HepG2 (cell line): ENCODE results near the gene PNKD. TPM values are rescaled to one million over a fixed set of nuclear protein-coding genes. Genes with fewer than 3 reads are reported as not detected.

Source experiments
- AHDC1 ChIP-seq: sonication (generic); formaldehyde crosslinking; IDR thresholded peaks from 2 replicates; pipeline ENCODE4 v1.5.1; 2020; ENCODE audit warnings: mild to moderate bottlenecking, missing genetic modification reagents, borderline replicate concordance
- ARID2 ChIP-seq: sonication (generic); formaldehyde crosslinking; IDR thresholded peaks from 2 replicates; pipeline ENCODE4 v1.8.1; 2022; ENCODE audit warnings: mild to moderate bottlenecking, missing genetic modification reagents, borderline replicate concordance
- CBFB ChIP-seq: sonication (generic); formaldehyde crosslinking; IDR thresholded peaks from 2 replicates; pipeline ENCODE4 v1.4.0; 2020; ENCODE audit warnings: missing genetic modification reagents
- CREB3 ChIP-seq: sonication (generic); formaldehyde crosslinking; IDR thresholded peaks from 2 replicates; pipeline ENCODE4 v1.5.0; 2020; ENCODE audit warnings: missing genetic modification reagents
- ERF ChIP-seq: IDR thresholded peaks from 2 replicates; pipeline ENCODE4 v1.6.1; 2018; ENCODE audit warnings: missing biosample characterization, missing genetic modification reagents
- HMG20A ChIP-seq: IDR thresholded peaks from 2 replicates; pipeline ENCODE4 v1.6.1; 2016; ENCODE audit warnings: borderline replicate concordance
- HNRNPH1 ChIP-seq: fragments of 200-400 bp; formaldehyde crosslinking; optimal IDR thresholded peaks from 2 replicates; pipeline ENCODE3; 2017; ENCODE audit warnings: mild to moderate bottlenecking, low read depth, low read length
- KDM1A ChIP-seq: IDR thresholded peaks from 2 replicates; pipeline ENCODE4 v1.6.1; 2016; ENCODE audit warnings: missing compliant biosample characterization
- MEIS2 ChIP-seq: sonication (generic); formaldehyde crosslinking; IDR thresholded peaks from 2 replicates; pipeline ENCODE4 v1.9.0; 2021; ENCODE audit warnings: mild to moderate bottlenecking, missing genetic modification reagents
- REPIN1 ChIP-seq: sonication (generic); formaldehyde crosslinking; IDR thresholded peaks from 2 replicates; pipeline ENCODE4 v1.8.0; 2022; ENCODE audit warnings: missing genetic modification reagents, low read depth, mild to moderate bottlenecking, borderline replicate concordance
- SRSF4 ChIP-seq: fragments of 200-400 bp; formaldehyde crosslinking; IDR thresholded peaks from one replicate; pipeline ENCODE4 v1.6.1; 2018; ENCODE audit warnings: mild to moderate bottlenecking, low read depth, low read length, moderate library complexity; ENCODE audit not compliant: poor library complexity, severe bottlenecking
- TBL1XR1 ChIP-seq: fragments of 150-350 bp; IDR thresholded peaks from 2 replicates; pipeline ENCODE4 v1.6.1; 2014; ENCODE audit warnings: borderline replicate concordance, low read length; ENCODE audit not compliant: partially characterized antibody
- TFDP2 ChIP-seq: sonication (generic); formaldehyde crosslinking; IDR thresholded peaks from 2 replicates; pipeline ENCODE4 v1.4.0; 2020; ENCODE audit warnings: missing genetic modification reagents
- ZC3H13 ChIP-seq: sonication (generic); formaldehyde crosslinking; IDR thresholded peaks from 2 replicates; pipeline ENCODE4 v1.8.1; 2023; ENCODE audit warnings: mild to moderate bottlenecking, missing genetic modification reagents, moderate library complexity
- ZNF281 ChIP-seq: sonication (generic); formaldehyde crosslinking; IDR thresholded peaks from 2 replicates; pipeline ENCODE4 v1.4.0; 2020; ENCODE audit warnings: missing genetic modification reagents, borderline replicate concordance
- ZNF33B ChIP-seq: sonication (generic); formaldehyde crosslinking; IDR thresholded peaks from 2 replicates; pipeline ENCODE4 v1.5.1; 2020; ENCODE audit warnings: mild to moderate bottlenecking, missing genetic modification reagents
- ZNF605 ChIP-seq: sonication (generic); formaldehyde crosslinking; IDR thresholded peaks from 2 replicates; pipeline ENCODE4 v1.8.0; 2022; ENCODE audit warnings: mild to moderate bottlenecking, missing genetic modification reagents
- ZNF672 ChIP-seq: sonication (generic); formaldehyde crosslinking; IDR thresholded peaks from 2 replicates; pipeline ENCODE4 v1.8.1; 2022; ENCODE audit warnings: missing genetic modification reagents
- ZNF792 ChIP-seq: IDR thresholded peaks from 2 replicates; pipeline ENCODE4 v1.6.1; 2016
- polyA plus RNA-seq, 8 experiments: library from polyadenylated mRNA; depleted of rRNA in 3 of 8; stranded (reverse) in 7 of 8; unstranded in 1 of 8; fragments of >200 nt; fragmentation: Illumina TruSeq in 4 of 8; extraction: Trizol in 4 of 8; gene quantifications; 2 replicates each; pipeline versions ENCODE4 v1.2.1 to v1.2.3, GENCODE V29; 2011 to 2016; ENCODE audit warnings: low read depth in 4 of 8, missing spikeins in 1 of 8, mixed read lengths in 1 of 8; ENCODE audit not compliant: insufficient read depth in 1 of 8
- total RNA-seq, 5 experiments: library from RNA; depleted of rRNA; stranded (reverse); fragments of >200 nt; fragmentation: Illumina TruSeq; extraction: Trizol; gene quantifications; 2 replicates each; pipeline ENCODE4 v1.2.3, GENCODE V29; 2016; ENCODE audit warnings: low read depth in 1 of 5

The PNKD gene
- total and polyA plus RNA-seq, 2 of the 13 experiments (the other 11 are each of a cell fraction or from before 2014, with no cell fraction given): 55.9 to 80.4 TPM

- TF ChIP-seq HNRNPH1 (no peak), KDM1A (no peak), SRSF4 (no peak), ERF (peak; percentile 44; the same call in 1 of the 2 replicates), ZNF33B (CRISPR knock-in tag) (no peak; the same call in 1 of the 2 replicates), ZNF281 (CRISPR knock-in tag) (peak; percentile 44; the same call in 1 of the 2 replicates), TFDP2 (CRISPR knock-in tag) (peak; percentile 30; the same call in 1 of the 2 replicates), ARID2 (no peak), ZNF792 (CRISPR knock-in tag) (no peak), ZNF605 (CRISPR knock-in tag) (no peak; the same call in 1 of the 2 replicates), CBFB (CRISPR knock-in tag) (peak; percentile 53; the same call in 1 of the 2 replicates), ZNF672 (CRISPR knock-in tag) (no peak), CREB3 (CRISPR knock-in tag) (no peak), ZC3H13 (CRISPR knock-in tag) (no peak), MEIS2 (CRISPR knock-in tag) (no peak), REPIN1 (CRISPR knock-in tag) (no peak), AHDC1 (CRISPR knock-in tag) (no peak), HMG20A (no peak; the same call in 1 of the 2 replicates), TBL1XR1 (peak; percentile 58)
Measured at GRCh38 chr2:218322768-218323525, 52.6 kb downstream of the PNKD start (continued).
